Calu3 (cell line): ENCODE results near the gene FAM50A. TPM values are rescaled to one million over a fixed set of nuclear protein-coding genes. Genes with fewer than 3 reads are reported as not detected.

ENCODE experiments used
- BruUV-seq: library from RNA; stranded (reverse); fragments of 400-500 nt; replicated peaks from 2 replicates; lab custom pipeline; 2021; lab: Mats Ljungman, UMichigan
- CTCF ChIA-PET: fragments of 300-600 bp; sonication (Branson Sonifier 250); formaldehyde crosslinking; loops from one replicate; lab custom pipeline; 2022; ENCODE audit warnings: antibody characterized with exemption; lab: Charles Lee
- DNase-seq: peaks from one replicate; pipeline ENCODE4 v3.0.0; 2022
- H3K27ac Mint-ChIP-seq: one replicate; pipeline ENCODE4 v1.8.0; 2022; ENCODE audit warnings: mixed read lengths; ENCODE audit not compliant: unreplicated experiment
- H3K27me3 Mint-ChIP-seq: one replicate; pipeline ENCODE4 v1.8.0; 2022; ENCODE audit warnings: mixed read lengths; ENCODE audit not compliant: unreplicated experiment
- H3K36me3 Mint-ChIP-seq: one replicate; pipeline ENCODE4 v1.8.0; 2022; ENCODE audit warnings: mild to moderate bottlenecking, moderate library complexity, mixed read lengths; ENCODE audit not compliant: insufficient read depth, unreplicated experiment
- H3K4me1 Mint-ChIP-seq: one replicate; pipeline ENCODE4 v1.8.0; 2022; ENCODE audit warnings: mild to moderate bottlenecking, low read depth, mixed read lengths; ENCODE audit not compliant: unreplicated experiment
- H3K4me3 Mint-ChIP-seq: one replicate; pipeline ENCODE4 v1.8.0; 2022; ENCODE audit warnings: mild to moderate bottlenecking, low read depth, moderate library complexity, mixed read lengths; ENCODE audit not compliant: unreplicated experiment
- H3K9me3 Mint-ChIP-seq: one replicate; pipeline ENCODE4 v1.8.0; 2022; ENCODE audit warnings: low read depth, mixed read lengths; ENCODE audit not compliant: unreplicated experiment
- CTCF ChIP-seq: fragments of 200-600 bp; IDR thresholded peaks from one replicate; pipeline ENCODE4 v1.8.0; 2022; ENCODE audit warnings: antibody characterized with exemption; ENCODE audit not compliant: unreplicated experiment
- intact Hi-C: fragments of 100-400 bp; cut with micrococcal nuclease; formaldehyde crosslinking; loops from one replicate; pipeline ENCODE4 v1.10.0; 2022; ENCODE audit not compliant: unreplicated experiment
- total RNA-seq: library from RNA; stranded (reverse); gene quantifications from 2 replicates; pipeline ENCODE4 v1.2.3, GENCODE V29; 2022

The FAM50A gene
- total RNA-seq, 1 experiment from 2014 or later: 88.9 TPM

DNA sequence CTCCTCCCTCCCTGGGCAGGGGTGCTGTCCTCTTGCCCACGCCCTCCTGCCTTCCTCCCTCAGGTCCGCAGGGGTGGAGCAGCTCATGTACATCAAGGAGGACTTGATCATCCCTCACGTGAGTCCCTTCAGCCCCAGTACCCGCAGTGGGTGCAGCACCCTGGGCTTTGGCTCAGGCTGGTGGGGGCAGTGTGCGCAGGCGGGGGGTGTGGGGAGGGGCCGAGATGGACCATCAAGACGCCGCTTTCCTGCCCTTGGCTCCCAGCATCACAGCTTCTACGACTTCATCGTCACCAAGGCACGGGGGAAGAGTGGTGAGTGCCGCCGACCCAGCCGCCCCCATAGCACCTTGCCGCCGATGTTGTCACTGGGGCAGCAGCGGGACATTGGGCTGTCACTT lies 5.7 kb downstream of the FAM50A start:
- H3K4me1 Mint-ChIP-seq: no peaks in the 10 kb centered on the region
- H3K27ac Mint-ChIP-seq: no peak overlapping the region
- no peaks in the 10 kb centered on the region for H3K9me3 Mint-ChIP-seq
- no peaks in the 10 kb centered on the region for H3K27me3 Mint-ChIP-seq
- BruUV-seq: no TSS peak
- no peak overlapping the region for H3K4me3 Mint-ChIP-seq
- intact Hi-C loops: no loop called here
- H3K36me3 Mint-ChIP-seq: peaks cover 61% of the 10 kb centered on the region
- CTCF ChIA-PET: no interaction called here
- TF ChIP-seq CTCF: no peak
- DNase-seq: no peak

GRCh38 chrX:154450312-154450711 lies 6.4 kb downstream of the FAM50A start:
- H3K4me1 Mint-ChIP-seq: no peaks in the 10 kb centered on the region
- no peak for TF ChIP-seq CTCF
- no peak overlapping the region for H3K27ac Mint-ChIP-seq
- peaks cover 58% of the 10 kb centered on the region for H3K36me3 Mint-ChIP-seq
- DNase-seq: no peak
- intact Hi-C loops: no loop called here
- BruUV-seq: no TSS peak
- H3K27me3 Mint-ChIP-seq: no peaks in the 10 kb centered on the region
- CTCF ChIA-PET: no interaction called here
- no peak overlapping the region for H3K4me3 Mint-ChIP-seq
- H3K9me3 Mint-ChIP-seq: no peaks in the 10 kb centered on the region

GRCh38 chrX:154452823-154453222 lies 8.9 kb downstream of the FAM50A start:
- Mint-ChIP-seq H3K27me3 (no peaks in the 10 kb centered on the region), H3K36me3 (peaks cover 47% of the 10 kb centered on the region), H3K27ac (no peak overlapping the region), H3K4me1 (peaks cover 8% of the 10 kb centered on the region), H3K9me3 (no peaks in the 10 kb centered on the region), H3K4me3 (no peak overlapping the region)
- TF ChIP-seq CTCF: no peak
- intact Hi-C loops: no loop called here
- DNase-seq: no peak
- CTCF ChIA-PET: no interaction called here
- BruUV-seq: no TSS peak

DNA sequence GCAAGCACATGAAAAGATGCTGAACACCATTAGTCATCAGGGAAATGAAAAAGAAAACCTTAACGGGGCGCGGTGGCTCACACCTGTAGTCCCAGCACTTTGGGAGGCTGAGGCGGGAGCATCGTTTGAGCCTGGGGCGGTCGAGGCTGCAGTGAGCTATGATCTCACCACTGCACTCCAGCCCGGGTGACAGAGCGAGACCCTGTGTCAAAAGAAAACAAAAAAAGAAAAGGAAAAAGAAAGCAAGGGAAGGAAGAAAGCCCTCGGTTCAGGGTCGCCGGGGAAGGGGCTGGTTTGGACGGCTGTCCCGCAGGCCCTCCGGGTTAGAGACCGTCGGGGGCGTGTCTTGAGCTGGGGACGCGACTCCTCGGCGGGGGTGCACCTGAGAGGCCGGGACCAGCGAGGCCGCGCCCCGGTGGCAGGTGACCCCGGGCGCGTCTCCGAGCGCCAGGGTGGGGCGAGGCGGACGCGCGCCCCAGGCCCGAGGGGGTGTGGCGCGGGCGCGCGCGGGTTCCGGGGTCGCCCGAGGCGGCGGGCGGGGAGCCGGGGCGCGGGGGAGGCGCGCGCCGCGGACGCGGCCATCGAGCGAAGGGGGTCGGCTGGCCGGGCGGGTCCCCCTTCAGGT lies 13.7 kb downstream of the FAM50A start:
- Mint-ChIP-seq H3K4me3 (peak overlapping the region; percentile 87), H3K36me3 (peaks cover 43% of the 10 kb centered on the region), H3K4me1 (peaks cover 17% of the 10 kb centered on the region), H3K27me3 (no peaks in the 10 kb centered on the region), H3K27ac (peak overlapping the region; percentile 98), H3K9me3 (no peaks in the 10 kb centered on the region)
- CTCF ChIA-PET: no interaction called here
- intact Hi-C loops: no loop called here
- BruUV-seq: no TSS peak
- no peak for TF ChIP-seq CTCF
- peak; percentile 68 for DNase-seq
